Body of pancreas (tissue), 4 donors: Measurements from ENCODE around the gene ROMO1.

Source experiments
- POLR2A ChIP-seq, 3 donors: fragments of 450-650 bp; IDR thresholded peaks; one replicate each; pipeline ENCODE4 v1.6.1; 2016; ENCODE audit warnings: antibody characterized with exemption in 3 of 3, mild to moderate bottlenecking in 2 of 3
- TF ChIP-seq, protein P1 (sequence below), 7 experiments: fragments of 450-650 bp in 4 of 7; fragments of 200-600 bp in 3 of 7; sonication (generic) in 3 of 7; IDR thresholded peaks; one replicate each; pipeline ENCODE4 v1.5.1; 2016 to 2019; ENCODE audit warnings: antibody characterized with exemption in 7 of 7

DNA sequence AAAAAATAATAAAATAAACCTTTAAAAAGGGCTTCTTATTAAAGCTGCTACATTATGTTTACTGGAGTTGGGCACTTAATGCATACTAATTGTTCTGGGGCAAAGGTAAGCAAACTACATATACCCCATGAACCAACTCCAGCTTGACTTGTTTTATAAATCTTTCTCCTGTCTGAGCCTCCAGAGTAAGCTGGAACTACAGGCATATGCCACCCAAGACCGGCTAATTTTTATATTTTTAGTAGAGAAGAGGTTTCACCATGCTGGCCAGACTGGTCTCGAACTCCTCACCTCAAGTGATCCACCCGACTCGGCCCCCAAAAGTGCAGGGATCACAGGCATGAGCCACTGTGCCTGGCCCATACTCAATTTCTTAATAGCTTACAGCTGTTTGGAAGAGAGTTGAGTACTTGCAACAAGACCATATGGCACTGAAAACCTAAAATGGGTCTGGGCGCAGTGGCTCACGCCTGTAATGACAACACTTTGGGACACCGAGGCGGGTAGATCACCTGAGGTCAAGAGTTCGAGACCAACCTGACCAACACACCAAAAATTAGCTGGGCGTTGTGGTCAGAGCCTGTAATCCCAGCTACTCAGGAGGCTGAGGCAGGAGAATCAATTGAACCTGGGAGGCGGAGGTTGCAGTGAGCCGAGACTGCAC is 19.9 kb downstream of the ROMO1 start:
- TF ChIP-seq POLR2A (IDR thresholded peaks at IDR 0.05), result no peak
- TF ChIP-seq, protein P1, sequence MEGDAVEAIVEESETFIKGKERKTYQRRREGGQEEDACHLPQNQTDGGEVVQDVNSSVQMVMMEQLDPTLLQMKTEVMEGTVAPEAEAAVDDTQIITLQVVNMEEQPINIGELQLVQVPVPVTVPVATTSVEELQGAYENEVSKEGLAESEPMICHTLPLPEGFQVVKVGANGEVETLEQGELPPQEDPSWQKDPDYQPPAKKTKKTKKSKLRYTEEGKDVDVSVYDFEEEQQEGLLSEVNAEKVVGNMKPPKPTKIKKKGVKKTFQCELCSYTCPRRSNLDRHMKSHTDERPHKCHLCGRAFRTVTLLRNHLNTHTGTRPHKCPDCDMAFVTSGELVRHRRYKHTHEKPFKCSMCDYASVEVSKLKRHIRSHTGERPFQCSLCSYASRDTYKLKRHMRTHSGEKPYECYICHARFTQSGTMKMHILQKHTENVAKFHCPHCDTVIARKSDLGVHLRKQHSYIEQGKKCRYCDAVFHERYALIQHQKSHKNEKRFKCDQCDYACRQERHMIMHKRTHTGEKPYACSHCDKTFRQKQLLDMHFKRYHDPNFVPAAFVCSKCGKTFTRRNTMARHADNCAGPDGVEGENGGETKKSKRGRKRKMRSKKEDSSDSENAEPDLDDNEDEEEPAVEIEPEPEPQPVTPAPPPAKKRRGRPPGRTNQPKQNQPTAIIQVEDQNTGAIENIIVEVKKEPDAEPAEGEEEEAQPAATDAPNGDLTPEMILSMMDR (IDR thresholded peaks at IDR 0.05), result no peak
